GM06990 (cell line): ENCODE measurements around the gene MDK.

ENCODE experiments used
- DNase-seq: peaks from one replicate; pipeline ENCODE4 v3.0.0-alpha.2; 2011; ENCODE audit not compliant: insufficient read length; ENCODE audit errors: extremely low read depth
- H3K27me3 ChIP-seq: replicated peaks from 2 replicates; pipeline ENCODE4 v1.6.0; 2011; ENCODE audit warnings: low read length; ENCODE audit not compliant: control insufficient read depth, insufficient read depth
- H3K36me3 ChIP-seq: 2 replicates; pipeline ENCODE4 v1.5.1; 2011; ENCODE audit warnings: low read length; ENCODE audit not compliant: control insufficient read depth, insufficient read depth
- H3K4me3 ChIP-seq: replicated peaks from 2 replicates; pipeline ENCODE4 v1.5.1; 2011; ENCODE audit warnings: low read depth, mild to moderate bottlenecking, control low read depth, low read length
- CTCF ChIP-seq: IDR thresholded peaks from 2 replicates; pipeline ENCODE4 v1.5.1; 2011; ENCODE audit warnings: low read length, control low read depth, mild to moderate bottlenecking, inconsistent platforms; ENCODE audit not compliant: insufficient read depth, poor library complexity, severe bottlenecking

MDK gene

GRCh38 chr11:46356924-46357482 is 24.5 kb upstream of the MDK start:
- Histone ChIP-seq H3K36me3 (peaks cover 1% of the 10 kb centered on the region), H3K27me3 (no peaks in the 10 kb centered on the region), H3K4me3 (no peak overlapping the region)
- DNase-seq: no peak
- no peak for TF ChIP-seq CTCF

GRCh38 chr11:46357483-46357936 is 24.0 kb upstream of the MDK start:
- H3K4me3 ChIP-seq: no peak overlapping the region
- no peaks in the 10 kb centered on the region for H3K27me3 ChIP-seq
- H3K36me3 ChIP-seq: peaks cover 1% of the 10 kb centered on the region
- no peak for TF ChIP-seq CTCF
- no peak for DNase-seq

GRCh38 chr11:46359953-46360352 is 21.5 kb upstream of the MDK start:
- no peak for DNase-seq
- no peaks in the 10 kb centered on the region for H3K27me3 ChIP-seq

GRCh38 chr11:46360878-46361277 is 20.6 kb upstream of the MDK start:
- no peak for DNase-seq
- no peaks in the 10 kb centered on the region for H3K27me3 ChIP-seq
- H3K36me3 ChIP-seq: peaks cover 2% of the 10 kb centered on the region
- TF ChIP-seq CTCF: no peak
- H3K4me3 ChIP-seq: peak overlapping the region; percentile 29

More at GRCh38 chr11:46359953-46360352, 21.5 kb upstream of the MDK start:
- no peak overlapping the region for H3K4me3 ChIP-seq
- TF ChIP-seq CTCF: no peak
- peaks cover 2% of the 10 kb centered on the region for H3K36me3 ChIP-seq

- peak; percentile 72 for DNase-seq
- TF ChIP-seq CTCF: no peak
- Histone ChIP-seq H3K4me3 (peak overlapping the region; percentile 29), H3K27me3 (no peaks in the 10 kb centered on the region), H3K36me3 (peaks cover 2% of the 10 kb centered on the region; the same call in 1 of the 2 replicates)
These were observed 19.9 kb upstream of the MDK start for GRCh38 chr11:46361283-46362155.
